K562 treated with DMSO at 1 percent for 48 hours (cell line): ENCODE data around the gene GOLGA8A. TPM values are rescaled to one million over a fixed set of nuclear protein-coding genes. Genes with fewer than 3 reads are reported as not detected.

Source experiments
- total RNA-seq: library from RNA; unstranded; fragments of 300-600 nt; gene quantifications from 2 replicates; pipeline ENCODE4 v1.2.3, GENCODE V29; 2022; ENCODE audit warnings: low replicate concordance; ENCODE audit errors: extremely low read depth

Gene GOLGA8A, protein sequence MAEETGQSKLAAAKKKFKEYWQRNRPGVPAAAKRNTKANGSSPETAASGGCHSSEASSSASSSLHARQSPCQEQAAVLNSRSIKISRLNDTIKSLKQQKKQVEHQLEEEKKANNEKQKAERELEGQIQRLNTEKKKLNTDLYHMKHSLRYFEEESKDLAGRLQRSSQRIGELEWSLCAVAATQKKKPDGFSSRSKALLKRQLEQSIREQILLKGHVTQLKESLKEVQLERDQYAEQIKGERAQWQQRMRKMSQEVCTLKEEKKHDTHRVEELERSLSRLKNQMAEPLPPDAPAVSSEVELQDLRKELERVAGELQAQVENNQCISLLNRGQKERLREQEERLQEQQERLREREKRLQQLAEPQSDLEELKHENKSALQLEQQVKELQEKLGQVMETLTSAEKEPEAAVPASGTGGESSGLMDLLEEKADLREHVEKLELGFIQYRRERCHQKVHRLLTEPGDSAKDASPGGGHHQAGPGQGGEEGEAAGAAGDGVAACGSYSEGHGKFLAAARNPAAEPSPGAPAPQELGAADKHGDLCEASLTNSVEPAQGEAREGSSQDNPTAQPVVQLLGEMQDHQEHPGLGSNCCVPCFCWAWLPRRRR
- total RNA-seq = not detected in 2 replicates

DNA sequence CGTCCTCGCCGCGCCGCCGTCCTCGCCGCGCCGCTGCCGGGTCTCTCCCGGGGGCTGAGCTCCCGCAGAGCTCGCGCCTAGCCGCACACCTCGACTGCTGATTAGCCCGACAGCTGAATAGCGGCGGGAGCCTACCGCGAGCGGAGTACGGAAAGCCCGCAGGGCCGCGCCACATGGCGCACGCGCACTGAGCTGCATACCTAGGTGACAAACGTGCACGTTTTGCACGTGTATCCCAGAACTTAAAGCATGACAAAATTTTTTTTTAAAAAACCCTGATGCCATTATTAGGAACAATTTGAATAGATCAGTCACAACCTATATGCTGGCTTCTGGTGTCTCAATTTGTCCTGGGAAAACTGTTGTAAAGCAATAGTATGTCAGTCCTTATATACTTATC lies at the start of gene GOLGA8A:
GOLGA8A (minus strand) TSS at position 122 of the 400 bp plus-strand sequence. CDS start 48,117 bp downstream, outside the sequence.

Other genes with a start within 250 kb of the GOLGA8A start
- not detected in 2 replicates for gene KATNBL1, start 227.7 kb downstream of the GOLGA8A start, total RNA-seq
- not detected in 2 replicates for gene EMC4, start 212.8 kb downstream of the GOLGA8A start, total RNA-seq
- gene SLC12A6, start 100.0 kb downstream of the GOLGA8A start, total RNA-seq = not detected in 2 replicates
- gene NOP10, start 94.7 kb downstream of the GOLGA8A start, total RNA-seq = not detected in 2 replicates
- gene NUTM1, start 94.5 kb downstream of the GOLGA8A start, total RNA-seq = not detected in 2 replicates
- gene LPCAT4, start 70.6 kb downstream of the GOLGA8A start, total RNA-seq = not detected in 2 replicates
- gene GOLGA8B, start 145.8 kb upstream of the GOLGA8A start, total RNA-seq = not detected in 2 replicates